HG03139 (cell line): ENCODE data around the gene MAPK11.

ENCODE experiments used
- ATAC-seq: cut with Tn5 transposase; IDR thresholded peaks from one replicate; pipeline ENCODE4 v1.9.1; 2021; ENCODE audit not compliant: unreplicated experiment

MAPK11 gene

GRCh38 chr22:50269970-50270665, at the start of gene MAPK11:
Gene MAPK11, minus strand, starts transcription at chr22:50270380. Its CDS starts 88 bp downstream, at chr22:50270292.
- ATAC-seq = no peak

GRCh38 chr22:50319503-50319951, 49.3 kb upstream of the MAPK11 start:
- ATAC-seq = no peak

- no peak for ATAC-seq
These were observed 48.7 kb upstream of the MAPK11 start for GRCh38 chr22:50318698-50319411.

- ATAC-seq = no peak
These were observed 48.1 kb upstream of the MAPK11 start for GRCh38 chr22:50318356-50318697.

- ATAC-seq = no peak
These were observed 47.5 kb upstream of the MAPK11 start for GRCh38 chr22:50317674-50318073.

- no peak for ATAC-seq
These were observed 47.0 kb upstream of the MAPK11 start for GRCh38 chr22:50317178-50317577.

- no peak for ATAC-seq
These were observed 46.2 kb upstream of the MAPK11 start for GRCh38 chr22:50316114-50317065.

GRCh38 chr22:50315289-50316113, 45.3 kb upstream of the MAPK11 start:
- no peak for ATAC-seq

- peak; percentile 66 for ATAC-seq
These were observed 44.5 kb upstream of the MAPK11 start for GRCh38 chr22:50314455-50315288.

- no peak for ATAC-seq
These were observed 43.9 kb upstream of the MAPK11 start for GRCh38 chr22:50314081-50314454.

- ATAC-seq = no peak
These were observed 43.4 kb upstream of the MAPK11 start for GRCh38 chr22:50313600-50313999.

- ATAC-seq = no peak
These were observed 42.8 kb upstream of the MAPK11 start for GRCh38 chr22:50313021-50313420.

GRCh38 chr22:50312371-50312770, 42.2 kb upstream of the MAPK11 start:
- no peak for ATAC-seq

GRCh38 chr22:50311606-50312351, 41.6 kb upstream of the MAPK11 start:
- ATAC-seq = no peak

- no peak for ATAC-seq
These were observed 40.8 kb upstream of the MAPK11 start for GRCh38 chr22:50310949-50311444.

- no peak for ATAC-seq
These were observed 40.0 kb upstream of the MAPK11 start for GRCh38 chr22:50310031-50310722.

- no peak for ATAC-seq
These were observed 39.4 kb upstream of the MAPK11 start for GRCh38 chr22:50309601-50309991.

GRCh38 chr22:50308986-50309600, 38.9 kb upstream of the MAPK11 start:
- no peak for ATAC-seq
